ENCODE data around the gene HEXD.
A peak's percentile ranks its signal among the peaks of the same experiment; 100 is the strongest.

Gene HEXD

DNA sequence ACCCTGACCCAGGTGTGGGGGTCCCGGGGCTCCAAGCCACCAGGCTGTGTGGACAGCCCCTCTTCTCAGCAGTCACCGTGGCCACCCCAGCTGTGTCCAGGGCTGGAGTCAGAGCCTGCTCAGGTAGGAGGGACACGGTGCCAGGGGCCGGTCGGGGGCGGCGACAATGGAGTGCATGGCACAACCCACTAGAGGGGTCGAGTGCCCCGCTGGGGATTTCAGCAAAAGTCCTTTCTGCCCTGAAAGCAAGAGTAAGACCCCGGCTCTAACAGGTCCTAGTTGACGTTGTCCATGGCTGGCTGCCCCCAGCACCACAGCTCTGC lies 35.3 kb upstream of the HEXD start:
- DNase-seq: no peak

DNA sequence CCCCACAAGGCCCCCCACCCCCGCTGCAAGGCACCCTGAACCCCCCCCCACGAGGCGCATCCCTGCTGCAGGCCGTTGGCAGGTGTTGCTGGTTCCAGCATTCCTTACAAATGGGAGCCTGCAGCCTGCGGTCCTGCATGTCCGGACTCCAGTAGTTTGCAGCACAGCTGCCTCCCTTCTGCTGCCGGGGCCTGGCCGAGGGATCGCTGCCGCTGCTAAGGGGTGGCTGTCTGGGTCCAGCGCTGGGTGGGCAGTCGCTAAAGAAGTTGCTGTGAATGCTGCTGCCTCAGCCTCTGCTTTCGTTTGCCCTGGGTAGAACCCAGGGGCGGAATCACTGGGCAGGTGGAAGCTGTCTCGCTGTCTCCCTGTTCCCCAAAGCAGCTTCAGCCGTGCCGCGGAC lies 34.7 kb upstream of the HEXD start:
- no peak for DNase-seq

DNA sequence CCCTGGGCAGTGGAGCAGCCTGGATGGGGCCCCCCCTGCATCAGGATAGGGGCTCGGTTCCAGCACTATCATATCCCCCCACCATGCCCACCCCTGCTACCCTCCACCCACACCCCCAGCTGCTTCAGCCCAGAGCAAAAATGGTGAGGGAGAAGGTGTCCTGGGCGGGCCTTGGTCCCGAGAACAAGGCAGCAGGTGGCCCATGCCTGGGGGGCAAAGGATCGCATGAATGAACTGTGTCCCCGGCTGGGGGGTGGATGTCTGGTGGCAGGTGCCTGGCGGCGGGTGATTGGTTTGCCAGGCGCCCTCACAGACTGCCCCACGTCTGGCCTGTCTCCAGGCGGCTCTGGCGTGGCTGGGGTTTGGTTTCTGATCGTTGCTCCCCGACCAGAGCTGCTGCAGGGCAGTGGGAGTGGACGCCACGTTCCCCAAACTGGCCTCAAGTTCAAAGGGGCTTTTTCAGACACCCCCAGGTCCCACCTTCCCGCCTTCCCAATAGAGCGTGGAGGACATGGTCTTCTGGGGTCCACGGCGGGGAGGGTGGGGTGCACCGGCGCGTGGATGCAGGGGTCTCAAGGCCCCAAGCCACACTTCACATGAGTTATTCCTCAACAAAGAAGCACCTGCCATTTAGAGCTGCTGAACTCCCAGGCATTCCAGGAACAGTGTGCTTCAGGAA lies 34.0 kb upstream of the HEXD start:
- no peak for DNase-seq

DNA sequence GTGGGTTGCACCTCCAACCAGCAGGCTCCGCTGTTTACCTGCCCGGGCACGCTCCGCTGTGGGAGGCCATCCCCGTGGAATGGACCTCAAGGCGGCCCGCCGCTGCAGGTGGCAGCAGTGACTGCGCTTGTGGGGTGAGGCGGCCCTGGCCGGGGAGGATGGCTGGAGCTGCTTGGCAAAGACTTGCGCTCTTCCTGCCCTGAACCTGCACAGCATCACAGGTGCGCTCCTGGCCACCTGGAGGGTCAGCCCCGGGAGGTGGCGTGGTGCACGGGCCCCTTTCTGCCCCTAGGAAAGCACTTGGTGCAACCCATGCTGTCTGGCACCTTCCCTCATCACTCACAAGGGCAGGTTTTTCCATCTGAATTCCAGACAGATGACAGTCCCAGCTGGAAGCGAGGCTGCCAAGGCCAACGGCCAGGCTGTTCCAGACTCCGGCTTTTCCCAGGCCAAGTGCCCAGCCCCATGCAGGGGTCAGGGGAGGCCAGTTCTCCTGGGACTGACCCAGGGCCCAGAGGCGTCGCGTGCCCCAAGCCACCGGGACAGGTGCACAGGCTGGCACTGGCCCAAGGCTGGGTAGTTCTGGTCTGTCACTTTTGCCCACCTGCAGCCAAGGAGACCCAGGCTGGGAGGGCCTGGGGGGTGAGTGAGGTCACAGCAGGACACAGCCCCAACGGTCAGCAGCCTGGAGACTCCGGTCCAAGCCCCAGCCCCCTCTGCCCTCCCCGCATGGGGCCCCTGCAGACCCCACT lies 33.2 kb upstream of the HEXD start:
- peak; percentile 64 for DNase-seq

DNA sequence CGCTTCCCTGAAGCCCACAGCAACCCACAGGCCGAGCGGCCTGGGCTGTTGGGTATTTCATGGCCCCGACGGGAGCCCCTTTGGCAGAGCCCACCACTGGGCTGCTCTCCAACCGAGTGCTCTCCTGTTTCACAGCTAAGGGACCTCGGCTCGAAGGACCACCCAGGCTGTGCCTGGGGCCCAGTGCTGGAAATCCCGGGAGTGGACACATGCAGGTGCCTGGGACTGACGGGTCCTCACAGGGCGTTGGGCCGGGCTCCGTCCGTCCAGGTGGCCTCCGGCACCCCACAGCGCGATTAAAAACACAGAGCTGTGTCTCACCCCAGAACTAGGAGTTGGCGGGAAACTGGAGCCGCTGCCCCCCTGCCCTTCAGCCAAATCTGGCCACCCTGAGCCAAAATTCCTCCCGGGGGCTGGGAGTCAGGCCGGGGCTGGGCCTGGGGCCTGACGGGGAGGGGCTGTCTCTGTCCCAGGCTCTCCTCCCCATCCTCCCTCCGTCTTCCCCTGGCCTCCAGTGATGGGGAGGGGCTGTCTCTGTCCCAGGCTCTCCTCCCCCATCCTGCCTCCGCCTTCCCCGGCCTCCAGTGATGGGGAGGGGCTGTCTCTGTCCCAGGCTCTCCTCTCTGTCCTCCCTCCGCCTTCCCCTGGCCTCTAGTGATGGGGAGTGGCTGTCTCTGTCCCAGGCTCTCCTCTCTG lies 32.4 kb upstream of the HEXD start:
- DNase-seq: peak; percentile 85

DNA sequence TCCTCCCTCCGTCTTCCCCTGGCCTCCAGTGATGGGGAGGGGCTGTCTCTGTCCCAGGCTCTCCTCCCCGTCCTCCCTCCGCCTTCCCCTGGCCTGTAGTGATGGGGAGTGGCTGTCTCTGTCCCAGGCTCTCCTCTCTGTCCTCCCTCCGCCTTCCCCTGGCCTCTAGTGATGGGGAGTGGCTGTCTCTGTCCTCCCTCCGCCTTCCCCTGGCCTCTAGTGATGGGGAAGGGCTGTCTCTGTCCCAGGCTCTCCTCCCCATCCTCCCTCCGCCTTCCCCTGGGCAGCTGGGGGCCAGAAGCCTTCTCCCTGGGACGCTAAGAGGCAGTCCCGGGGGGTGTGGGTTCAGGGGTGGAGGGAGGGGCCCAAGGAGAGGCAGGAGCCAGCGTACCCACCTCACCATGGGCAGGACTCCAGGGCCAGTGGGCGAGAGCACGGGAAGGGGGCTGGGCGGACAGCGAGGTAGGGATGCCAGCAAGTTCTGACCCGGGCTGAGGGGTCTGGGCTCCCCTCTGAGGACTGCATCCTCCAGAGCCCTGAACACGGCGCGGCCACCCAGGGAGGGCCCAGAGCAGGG lies 31.8 kb upstream of the HEXD start:
- no peak for DNase-seq

DNA sequence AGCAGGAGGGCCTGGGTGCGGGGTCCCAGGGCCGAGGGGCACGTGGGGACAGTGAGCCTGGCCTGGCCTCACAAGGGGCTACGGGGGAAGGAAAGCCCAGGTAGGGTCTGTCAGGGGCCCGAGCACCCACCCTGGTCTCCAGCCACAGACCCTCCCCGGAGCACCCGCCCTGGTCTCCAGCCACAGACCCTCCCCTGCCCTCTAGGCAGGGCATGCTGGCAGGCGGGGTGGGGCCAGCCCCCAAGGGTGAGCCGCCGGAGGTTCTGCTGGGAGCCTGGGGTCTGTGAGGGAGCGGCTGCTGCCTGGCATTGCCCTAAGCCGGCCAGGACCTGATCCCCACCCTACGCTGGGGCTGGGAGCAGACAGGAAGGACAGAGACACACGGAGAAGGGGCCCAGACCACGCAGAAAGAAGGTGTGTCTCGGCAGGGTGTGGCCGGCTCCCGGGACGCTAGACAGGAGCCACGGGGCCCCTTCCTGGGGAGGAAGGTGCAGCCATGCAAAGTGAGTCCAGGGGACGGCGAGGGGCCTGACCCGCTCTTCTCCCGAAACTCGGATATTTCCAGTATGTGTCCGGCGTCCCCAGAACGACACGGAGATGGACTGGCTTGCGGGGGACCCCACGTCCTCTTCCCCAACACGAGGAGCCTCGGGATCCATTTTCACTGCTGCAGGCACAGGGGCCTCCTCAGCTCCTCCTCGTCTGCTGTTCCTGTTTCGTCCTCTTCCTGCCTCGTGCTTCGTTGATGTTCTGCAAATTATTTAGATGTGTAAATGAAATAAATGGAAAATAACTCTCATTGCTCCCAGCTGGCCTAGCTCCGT lies 31.1 kb upstream of the HEXD start:
- DNase-seq: peak; percentile 23

DNA sequence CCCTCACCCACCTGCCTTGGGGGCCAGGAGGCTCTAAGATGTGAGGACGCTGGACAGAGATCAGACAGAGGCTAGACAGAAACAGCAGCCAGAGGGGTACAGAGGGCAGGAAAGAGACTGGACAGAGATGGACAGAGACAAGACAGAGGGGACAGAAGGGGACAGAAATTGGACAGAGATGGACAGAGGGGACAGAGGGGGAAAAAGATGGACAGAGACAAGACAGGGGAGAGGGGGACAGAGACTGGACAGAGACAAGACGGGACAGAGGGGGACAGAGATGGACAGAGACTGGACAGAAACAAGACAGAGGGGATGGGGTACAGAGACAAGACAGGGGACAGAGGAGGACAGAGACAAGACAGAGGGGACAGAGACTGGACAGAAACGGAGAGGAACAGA lies 30.4 kb upstream of the HEXD start:
- DNase-seq: no peak

DNA sequence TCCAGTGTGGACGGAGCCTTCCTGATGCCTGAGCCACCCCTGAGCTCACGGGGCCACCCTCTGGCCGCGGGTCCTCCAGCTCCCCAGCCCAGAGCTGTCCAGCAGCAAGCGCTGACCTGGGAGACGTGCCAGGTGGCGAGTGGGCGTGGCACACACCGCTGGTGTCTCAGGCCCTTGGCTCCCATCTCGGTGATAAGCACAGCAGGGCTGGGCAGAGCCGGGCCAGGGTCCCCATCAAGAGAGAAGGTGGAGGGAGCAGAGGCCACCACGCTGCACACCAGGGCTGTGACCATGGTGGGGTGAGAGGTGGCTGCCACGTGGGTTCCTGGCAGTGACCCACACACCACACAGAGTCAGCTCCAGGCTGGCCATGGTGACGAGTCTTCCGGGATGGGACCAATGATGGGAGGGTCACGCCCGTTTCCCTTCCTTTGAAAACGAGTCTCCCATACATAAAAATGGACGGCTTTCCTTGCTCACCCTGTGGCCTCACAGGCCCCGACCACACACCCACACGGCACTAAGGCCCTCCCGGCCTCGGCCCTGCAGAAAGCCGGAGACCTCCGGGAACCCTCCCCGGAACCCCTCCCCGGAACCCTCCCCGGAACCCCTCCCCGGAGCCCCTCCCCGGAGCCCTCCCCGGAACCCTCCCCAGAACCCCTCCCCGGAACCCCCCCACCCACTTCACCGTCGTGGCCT lies 29.8 kb upstream of the HEXD start:
- DNase-seq: no peak

DNA sequence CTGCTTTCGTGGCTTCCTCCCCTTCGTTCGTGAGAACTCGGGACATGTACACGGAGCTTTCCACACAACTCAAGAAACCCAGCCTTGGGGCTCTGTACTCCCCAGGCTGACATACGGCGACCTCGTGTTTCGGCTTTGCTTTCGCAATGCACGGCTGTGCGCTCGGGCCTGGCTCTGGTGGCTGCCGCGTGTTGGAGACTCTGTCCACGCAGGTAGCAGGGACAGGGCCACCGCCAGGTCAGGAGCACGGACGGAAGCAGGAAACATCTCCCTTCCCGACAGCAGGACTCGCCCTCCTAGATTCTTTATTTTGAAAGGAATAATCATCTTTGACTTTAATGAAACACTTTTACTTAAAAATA lies 29.2 kb upstream of the HEXD start:
- DNase-seq: no peak

DNA sequence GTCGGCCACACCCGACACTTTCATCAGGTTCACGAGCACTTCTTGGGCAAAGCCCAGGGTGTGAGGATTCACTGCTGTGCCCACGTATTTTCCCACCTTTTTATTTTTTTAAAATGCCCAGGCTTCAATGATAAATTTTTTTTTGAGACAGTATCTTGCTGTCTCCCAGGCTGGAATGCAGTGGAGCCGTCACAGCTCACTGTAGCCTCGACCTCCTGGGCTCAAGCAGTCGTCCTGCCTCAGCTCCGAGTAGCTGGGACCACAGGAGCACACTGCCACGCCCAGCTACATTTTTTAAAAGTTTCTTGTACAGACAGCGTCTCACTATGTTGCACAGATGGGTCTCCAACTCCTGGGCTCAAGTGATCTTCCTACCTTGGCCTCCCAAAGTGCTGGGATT lies 28.8 kb upstream of the HEXD start:
- no peak for DNase-seq

DNA sequence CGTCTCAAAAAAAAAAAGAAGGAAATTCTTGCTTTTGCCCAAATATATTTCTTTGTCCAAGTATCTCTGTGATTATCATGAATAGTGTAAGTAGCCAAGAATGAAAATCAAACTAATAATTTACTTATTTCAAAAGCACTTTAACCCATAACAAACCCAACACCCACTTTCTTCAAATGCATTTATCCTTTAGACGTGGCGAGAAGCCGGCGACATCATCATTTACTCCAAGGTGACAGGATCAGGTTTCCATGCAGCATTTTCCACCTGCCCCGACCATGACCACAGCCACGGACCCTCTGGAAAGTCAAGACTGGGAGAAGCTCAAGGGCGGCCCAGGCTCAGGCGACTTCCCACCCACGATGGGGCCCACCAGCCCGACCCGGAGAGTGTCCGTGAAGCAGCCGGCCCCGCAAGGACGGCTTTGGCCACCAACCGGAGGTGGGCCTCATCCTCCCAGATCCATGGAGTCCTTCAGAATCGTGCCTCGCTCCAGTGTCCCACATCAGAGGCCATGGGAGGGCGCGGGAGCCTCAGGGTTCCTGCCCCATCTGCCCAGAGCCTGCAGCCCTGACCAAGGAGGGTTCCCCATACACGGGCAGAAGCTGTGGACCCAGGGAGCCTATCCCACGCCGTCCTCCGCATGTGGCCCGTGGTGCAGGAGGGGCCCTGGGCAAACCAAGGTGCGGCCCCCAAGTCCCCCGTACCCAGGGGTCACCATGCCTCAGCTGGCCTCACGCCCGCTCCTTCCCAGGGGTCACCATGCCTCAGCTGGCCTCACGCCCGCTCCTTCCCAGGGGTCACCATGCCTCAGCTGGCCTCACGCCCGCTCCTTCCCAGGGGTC lies 27.9 kb upstream of the HEXD start:
- no peak for DNase-seq

DNA sequence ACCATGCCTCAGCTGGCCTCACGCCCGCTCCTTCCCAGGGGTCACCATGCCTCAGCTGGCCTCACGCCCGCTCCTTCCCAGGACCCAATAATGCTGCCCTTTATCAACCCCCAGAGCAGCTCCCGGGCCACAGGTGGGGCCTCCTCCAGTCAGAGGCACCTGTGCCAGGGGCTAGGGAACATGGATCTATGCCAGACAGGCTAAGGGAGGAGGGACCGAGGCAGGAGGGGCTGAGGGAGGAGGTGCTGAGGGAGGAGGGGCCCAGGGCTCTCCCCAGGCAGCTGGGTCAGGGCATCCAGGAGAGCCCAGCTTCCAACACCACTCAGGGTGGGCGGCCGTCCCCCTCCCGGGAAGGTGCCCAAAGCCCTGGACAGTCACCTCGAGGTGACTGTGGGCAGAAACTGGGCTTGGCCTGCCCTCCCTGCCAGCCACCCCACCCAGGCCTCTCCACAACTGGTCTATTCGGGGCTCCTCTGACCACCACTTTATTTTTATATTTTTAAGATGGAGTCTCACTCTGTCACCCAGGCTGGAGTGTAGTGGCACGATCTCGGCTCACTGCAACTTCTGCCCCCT lies 27.2 kb upstream of the HEXD start:
- no peak for DNase-seq

DNA sequence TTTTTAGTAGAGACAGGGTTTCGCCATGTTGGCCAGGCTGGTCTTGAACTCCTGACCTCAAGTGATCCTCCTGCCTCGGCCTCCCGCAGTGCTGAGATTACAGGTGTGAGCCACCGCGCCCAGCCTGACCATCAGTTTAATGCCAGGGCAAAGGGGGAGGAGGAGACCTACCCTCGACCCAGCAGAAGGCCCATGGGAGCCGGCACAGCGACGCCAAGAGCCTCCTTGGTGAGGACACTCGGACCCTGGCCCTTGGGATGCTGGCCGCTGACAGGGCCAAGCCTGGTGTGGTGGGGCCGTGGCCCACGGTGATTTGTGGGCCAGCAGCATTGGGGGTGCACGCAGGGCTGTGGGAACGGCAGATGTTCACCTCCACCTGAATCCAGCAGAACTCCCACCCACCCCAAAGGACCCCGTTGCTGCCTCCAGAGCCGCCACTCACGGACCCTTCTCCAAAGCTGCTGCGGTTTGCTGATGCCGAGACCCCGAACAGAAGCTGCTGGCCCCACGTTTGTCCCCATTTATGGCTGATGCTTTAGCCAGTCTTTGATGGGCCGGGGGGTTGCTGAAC lies 26.6 kb upstream of the HEXD start:
- peak; percentile 11 for DNase-seq

DNA sequence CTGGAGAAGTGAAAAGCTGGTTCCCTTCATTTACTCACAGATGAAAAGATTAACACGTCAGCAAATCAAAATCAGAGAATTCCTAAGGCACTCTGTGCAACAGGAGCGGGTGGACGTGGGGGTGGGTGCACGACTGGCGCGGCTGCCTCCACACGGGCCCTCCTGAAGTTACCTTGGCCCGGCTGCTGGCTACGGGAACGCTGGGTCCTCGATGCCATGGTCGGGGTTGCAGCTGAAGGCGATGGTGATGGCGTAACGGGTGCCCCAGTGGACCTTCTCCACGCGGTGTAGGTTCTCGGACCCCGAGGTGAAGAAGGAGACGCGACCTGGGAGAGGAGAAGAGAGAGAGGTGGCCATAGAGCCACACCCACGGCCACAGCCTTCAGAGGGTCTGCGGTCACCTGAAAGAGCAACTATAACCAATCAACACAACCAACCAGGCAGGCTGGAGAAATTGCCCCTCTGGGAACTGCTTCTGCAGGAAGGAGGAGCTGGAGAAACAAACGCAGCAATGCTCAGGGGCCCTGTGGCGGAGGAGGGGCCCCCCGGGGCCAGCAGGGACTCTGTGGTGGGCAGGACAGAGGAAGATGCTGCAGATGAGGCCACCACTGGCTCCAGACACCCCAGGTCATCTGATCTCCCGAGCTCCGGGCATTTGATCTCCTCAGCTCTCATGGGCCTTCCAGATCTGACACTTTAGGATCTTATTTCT lies 25.8 kb upstream of the HEXD start:
- DNase-seq: peak; percentile 21

DNA sequence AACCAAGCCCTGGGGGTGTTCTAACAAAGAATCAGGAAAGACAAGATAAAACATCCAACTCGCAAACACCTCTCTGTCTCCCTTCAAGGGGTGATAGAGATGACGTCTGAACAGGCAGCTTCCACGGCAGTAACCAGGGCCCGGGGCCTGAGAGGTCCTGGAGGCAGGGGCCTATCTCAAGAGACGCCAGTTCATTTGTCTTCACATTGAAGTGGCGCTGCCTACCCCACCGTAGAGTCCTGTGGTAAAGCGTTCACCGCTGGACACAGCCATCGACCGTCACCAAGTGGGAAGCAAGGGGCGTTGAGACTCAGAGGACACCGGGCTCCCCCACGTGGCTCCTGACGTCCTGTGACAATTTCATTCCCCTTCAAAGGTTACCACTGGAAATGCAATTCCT lies 25.2 kb upstream of the HEXD start:
- DNase-seq: no peak

DNA sequence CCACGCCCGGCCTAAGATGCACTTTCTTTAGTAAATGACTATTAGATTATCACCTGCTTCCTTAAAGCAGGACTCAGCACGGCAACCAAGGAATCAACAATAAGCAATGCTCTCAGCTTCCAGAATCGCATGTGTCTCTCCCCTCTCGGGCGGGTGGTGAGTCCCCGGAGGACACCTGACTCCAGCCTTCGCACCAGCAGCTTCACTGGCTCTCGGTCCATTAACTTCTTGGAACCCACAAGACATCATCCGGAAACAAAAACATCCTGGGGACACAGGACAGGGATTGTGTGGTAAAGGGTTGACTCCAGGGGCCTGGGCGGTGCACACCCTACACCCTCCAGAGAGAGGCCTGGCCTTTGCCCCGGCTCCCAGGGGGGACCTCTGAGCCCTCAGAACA lies 23.9 kb upstream of the HEXD start:
- DNase-seq: peak; percentile 8

DNA sequence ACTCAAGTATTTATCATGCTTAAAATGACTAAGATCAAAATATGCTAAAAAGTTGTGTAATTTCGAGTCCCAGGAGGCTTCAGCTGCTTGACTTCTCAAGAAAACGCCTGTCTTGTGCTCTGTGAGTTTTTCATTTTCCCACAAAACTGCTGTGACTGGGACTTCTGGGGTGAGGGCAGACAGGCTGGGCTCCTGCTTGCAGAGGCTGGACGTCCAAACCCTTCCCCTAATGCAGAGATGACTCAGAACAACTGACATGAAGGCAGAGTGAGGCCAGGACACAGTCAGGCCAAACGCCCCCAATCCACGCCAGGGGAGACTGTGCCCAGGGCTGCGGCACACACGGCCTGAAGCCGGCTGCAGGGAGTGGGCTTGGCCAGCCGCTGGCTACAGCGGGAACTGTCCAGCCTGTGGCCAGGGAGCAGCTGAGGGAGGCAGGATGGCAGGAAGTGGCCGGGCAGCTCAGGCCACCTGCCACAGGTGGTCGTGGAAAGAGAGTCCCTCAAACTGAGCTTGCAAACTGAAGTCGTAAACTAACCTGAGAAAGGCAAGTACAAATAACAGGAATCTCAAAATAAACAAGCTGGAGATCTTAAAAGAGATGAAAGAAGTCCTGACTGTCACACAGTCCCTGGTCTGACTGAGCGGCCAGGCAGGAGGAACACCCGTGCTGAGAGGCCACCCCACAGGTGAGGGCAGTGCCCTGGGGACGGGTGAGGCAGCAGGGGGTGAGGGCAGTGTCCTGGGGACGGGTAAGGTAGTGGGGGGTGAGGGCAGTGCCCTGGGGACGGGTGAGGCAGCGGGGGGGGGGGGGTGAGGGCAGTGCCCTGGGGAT lies 21.3 kb upstream of the HEXD start:
- DNase-seq: peak; percentile 28

All from left hindlimb (tissue), 1 donor.